ENCODE measurements around the gene TCERG1L. TPM values are rescaled to one million over a fixed set of nuclear protein-coding genes. Genes with fewer than 3 reads are reported as not detected.

TCERG1L gene
- polyA plus RNA-seq, 1 of the 3 experiments (the other 2 are of a cell fraction): not detected

DNA sequence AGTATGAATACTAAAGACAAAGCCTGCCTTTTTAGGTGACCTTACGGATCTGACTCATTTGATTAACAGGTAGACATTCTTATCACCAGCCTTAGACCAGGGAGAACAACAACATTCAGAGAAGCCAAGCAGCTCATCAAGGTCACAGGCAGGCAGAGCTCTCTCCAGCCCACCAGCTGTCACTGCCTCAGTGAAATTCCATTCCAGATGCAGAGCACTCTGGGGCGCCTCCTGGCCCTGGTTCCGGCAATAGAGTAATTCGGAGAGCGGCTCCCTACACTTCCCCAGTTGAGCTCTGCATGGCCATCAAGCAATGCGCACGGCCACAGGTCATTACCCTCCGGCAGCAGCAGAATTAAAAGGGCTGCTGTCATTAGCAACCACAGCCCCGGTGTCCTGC lies 164.7 kb downstream of the TCERG1L start:
- Histone ChIP-seq H3K27ac (ENCODE audit: low read depth in 2 of 2, low read length in 1 of 2) (no peak overlapping the region), H3F3A (replicated peaks; ENCODE audit: insufficient read depth) (no peaks in the 10 kb centered on the region), H4K20me1 (ENCODE audit: insufficient read depth) (no peaks in the 10 kb centered on the region), H3K4me3 (ENCODE audit: low read depth in 2 of 2, low read length in 1 of 2) (no peak overlapping the region), H3K4me2 (no peak overlapping the region), H3K4me1 (ENCODE audit: control insufficient read depth in 1 of 2, insufficient read depth in 2 of 2, low read depth in 1 of 2, low read length in 1 of 2) (no peaks in the 10 kb centered on the region; a peak in 1 of 4 replicates), H3K9me3 (no peaks in the 10 kb centered on the region), H3K36me3 (replicated peaks in 1 of 2; ENCODE audit: control insufficient read depth in 1 of 2, insufficient read depth in 2 of 2, low read length in 1 of 2) (no peaks in the 10 kb centered on the region), H3K27me3 (ENCODE audit: insufficient read depth) (no peaks in the 10 kb centered on the region), H2AFZ (ENCODE audit: low read depth) (no peak overlapping the region), H3K9ac (no peak overlapping the region), H3K9me2 (no peaks in the 10 kb centered on the region), H3K79me2 (ENCODE audit: insufficient read depth) (no peaks in the 10 kb centered on the region)
- WGBS (ENCODE audit: low lambda C conversion rate): 63% methylated on average over 8 of the region's 9 CpGs
- POLR2A ChIA-PET: no interaction called here
- TF ChIP-seq, protein P1, sequence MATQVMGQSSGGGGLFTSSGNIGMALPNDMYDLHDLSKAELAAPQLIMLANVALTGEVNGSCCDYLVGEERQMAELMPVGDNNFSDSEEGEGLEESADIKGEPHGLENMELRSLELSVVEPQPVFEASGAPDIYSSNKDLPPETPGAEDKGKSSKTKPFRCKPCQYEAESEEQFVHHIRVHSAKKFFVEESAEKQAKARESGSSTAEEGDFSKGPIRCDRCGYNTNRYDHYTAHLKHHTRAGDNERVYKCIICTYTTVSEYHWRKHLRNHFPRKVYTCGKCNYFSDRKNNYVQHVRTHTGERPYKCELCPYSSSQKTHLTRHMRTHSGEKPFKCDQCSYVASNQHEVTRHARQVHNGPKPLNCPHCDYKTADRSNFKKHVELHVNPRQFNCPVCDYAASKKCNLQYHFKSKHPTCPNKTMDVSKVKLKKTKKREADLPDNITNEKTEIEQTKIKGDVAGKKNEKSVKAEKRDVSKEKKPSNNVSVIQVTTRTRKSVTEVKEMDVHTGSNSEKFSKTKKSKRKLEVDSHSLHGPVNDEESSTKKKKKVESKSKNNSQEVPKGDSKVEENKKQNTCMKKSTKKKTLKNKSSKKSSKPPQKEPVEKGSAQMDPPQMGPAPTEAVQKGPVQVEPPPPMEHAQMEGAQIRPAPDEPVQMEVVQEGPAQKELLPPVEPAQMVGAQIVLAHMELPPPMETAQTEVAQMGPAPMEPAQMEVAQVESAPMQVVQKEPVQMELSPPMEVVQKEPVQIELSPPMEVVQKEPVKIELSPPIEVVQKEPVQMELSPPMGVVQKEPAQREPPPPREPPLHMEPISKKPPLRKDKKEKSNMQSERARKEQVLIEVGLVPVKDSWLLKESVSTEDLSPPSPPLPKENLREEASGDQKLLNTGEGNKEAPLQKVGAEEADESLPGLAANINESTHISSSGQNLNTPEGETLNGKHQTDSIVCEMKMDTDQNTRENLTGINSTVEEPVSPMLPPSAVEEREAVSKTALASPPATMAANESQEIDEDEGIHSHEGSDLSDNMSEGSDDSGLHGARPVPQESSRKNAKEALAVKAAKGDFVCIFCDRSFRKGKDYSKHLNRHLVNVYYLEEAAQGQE (IDR thresholded peaks at IDR 0.05; ENCODE audit: low read depth, low read length): no peak
- TF ChIP-seq PBX3 (IDR thresholded peaks at IDR 0.05) (no peak), JUND (IDR thresholded peaks at IDR 0.05) (no peak), FOXM1 (IDR thresholded peaks at IDR 0.05; ENCODE audit: low read depth) (no peak), CHD2 (IDR thresholded peaks at IDR 0.05; ENCODE audit: low read length, partially characterized antibody) (no peak), MAX (IDR thresholded peaks at IDR 0.05; ENCODE audit: low read depth) (no peak)
- CTCF ChIA-PET: no interaction called here
- no peak for DNase-seq

GRCh38 chr10:131145756-131146155 lies 165.8 kb downstream of the TCERG1L start:
- Histone ChIP-seq H3K4me3 (ENCODE audit: low read depth in 2 of 2, low read length in 1 of 2) (no peak overlapping the region), H3F3A (replicated peaks; ENCODE audit: insufficient read depth) (no peaks in the 10 kb centered on the region), H3K79me2 (ENCODE audit: insufficient read depth) (no peaks in the 10 kb centered on the region), H3K36me3 (replicated peaks in 1 of 2; ENCODE audit: control insufficient read depth in 1 of 2, insufficient read depth in 2 of 2, low read length in 1 of 2) (no peaks in the 10 kb centered on the region), H3K9ac (no peak overlapping the region), H3K4me1 (ENCODE audit: control insufficient read depth in 1 of 2, insufficient read depth in 2 of 2, low read depth in 1 of 2, low read length in 1 of 2) (no peaks in the 10 kb centered on the region; a peak in 1 of 4 replicates), H3K4me2 (no peak overlapping the region), H4K20me1 (ENCODE audit: insufficient read depth) (no peaks in the 10 kb centered on the region), H3K27ac (ENCODE audit: low read depth in 2 of 2, low read length in 1 of 2) (no peak overlapping the region), H2AFZ (ENCODE audit: low read depth) (no peak overlapping the region), H3K27me3 (ENCODE audit: insufficient read depth) (no peaks in the 10 kb centered on the region), H3K9me3 (no peaks in the 10 kb centered on the region), H3K9me2 (no peaks in the 10 kb centered on the region)
- ChIA-PET CTCF (interaction anchor here (1.1 kb wide), 1 partner anchor 956 kb away, joined by 3 read pairs; no protein-coding TSS in a partner anchor), POLR2A (no interaction called here)
- DNase-seq: no peak
- WGBS (ENCODE audit: low lambda C conversion rate): 29% methylated on average over 6 of the region's 6 CpGs
- TF ChIP-seq SMC3 (IDR thresholded peaks at IDR 0.05; ENCODE audit: low read depth, low read length) (no peak), RAD21 (IDR thresholded peaks at IDR 0.05; ENCODE audit: low read length) (no peak), NRF1 (IDR thresholded peaks at IDR 0.05; ENCODE audit: low read depth, low read length) (no peak), NFIC (IDR thresholded peaks at IDR 0.05; ENCODE audit: borderline replicate concordance) (no peak), FOXJ3 (CRISPR knock-in tag; IDR thresholded peaks at IDR 0.05) (no peak), PBX3 (IDR thresholded peaks at IDR 0.05) (no peak), USF2 (IDR thresholded peaks at IDR 0.05; ENCODE audit: borderline replicate concordance, low read depth, low read length) (no peak), FOSL2 (IDR thresholded peaks at IDR 0.05; ENCODE audit: borderline replicate concordance, low read depth) (no peak), FOXM1 (IDR thresholded peaks at IDR 0.05; ENCODE audit: low read depth) (no peak), POLR2AphosphoS5 (IDR thresholded peaks at IDR 0.05; ENCODE audit: low read depth, low read length) (no peak), CHD2 (IDR thresholded peaks at IDR 0.05; ENCODE audit: low read length, partially characterized antibody) (no peak), MEF2A (IDR thresholded peaks at IDR 0.05; ENCODE audit: borderline replicate concordance, low read depth) (no peak), TEAD4 (IDR thresholded peaks at IDR 0.05; ENCODE audit: borderline replicate concordance, insufficient read depth) (no peak)
- TF ChIP-seq, protein P2, sequence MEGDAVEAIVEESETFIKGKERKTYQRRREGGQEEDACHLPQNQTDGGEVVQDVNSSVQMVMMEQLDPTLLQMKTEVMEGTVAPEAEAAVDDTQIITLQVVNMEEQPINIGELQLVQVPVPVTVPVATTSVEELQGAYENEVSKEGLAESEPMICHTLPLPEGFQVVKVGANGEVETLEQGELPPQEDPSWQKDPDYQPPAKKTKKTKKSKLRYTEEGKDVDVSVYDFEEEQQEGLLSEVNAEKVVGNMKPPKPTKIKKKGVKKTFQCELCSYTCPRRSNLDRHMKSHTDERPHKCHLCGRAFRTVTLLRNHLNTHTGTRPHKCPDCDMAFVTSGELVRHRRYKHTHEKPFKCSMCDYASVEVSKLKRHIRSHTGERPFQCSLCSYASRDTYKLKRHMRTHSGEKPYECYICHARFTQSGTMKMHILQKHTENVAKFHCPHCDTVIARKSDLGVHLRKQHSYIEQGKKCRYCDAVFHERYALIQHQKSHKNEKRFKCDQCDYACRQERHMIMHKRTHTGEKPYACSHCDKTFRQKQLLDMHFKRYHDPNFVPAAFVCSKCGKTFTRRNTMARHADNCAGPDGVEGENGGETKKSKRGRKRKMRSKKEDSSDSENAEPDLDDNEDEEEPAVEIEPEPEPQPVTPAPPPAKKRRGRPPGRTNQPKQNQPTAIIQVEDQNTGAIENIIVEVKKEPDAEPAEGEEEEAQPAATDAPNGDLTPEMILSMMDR (IDR thresholded peaks at IDR 0.05): no peak
- TF ChIP-seq, protein P3, sequence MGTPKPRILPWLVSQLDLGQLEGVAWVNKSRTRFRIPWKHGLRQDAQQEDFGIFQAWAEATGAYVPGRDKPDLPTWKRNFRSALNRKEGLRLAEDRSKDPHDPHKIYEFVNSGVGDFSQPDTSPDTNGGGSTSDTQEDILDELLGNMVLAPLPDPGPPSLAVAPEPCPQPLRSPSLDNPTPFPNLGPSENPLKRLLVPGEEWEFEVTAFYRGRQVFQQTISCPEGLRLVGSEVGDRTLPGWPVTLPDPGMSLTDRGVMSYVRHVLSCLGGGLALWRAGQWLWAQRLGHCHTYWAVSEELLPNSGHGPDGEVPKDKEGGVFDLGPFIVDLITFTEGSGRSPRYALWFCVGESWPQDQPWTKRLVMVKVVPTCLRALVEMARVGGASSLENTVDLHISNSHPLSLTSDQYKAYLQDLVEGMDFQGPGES (IDR thresholded peaks at IDR 0.05; ENCODE audit: low read depth, low read length): no peak
